ENCODE results near the gene EPS15.

GRCh38 chr1:51324251-51325010, 194.6 kb downstream of the EPS15 start:
- no peak for TF ChIP-seq CTCF (IDR thresholded peaks at IDR 0.05)
- TF ChIP-seq SP1 (CRISPR knock-in tag; conservative IDR thresholded peaks at IDR 0.05) = no peak
- no peak for TF ChIP-seq ATF2 (CRISPR knock-in tag; IDR thresholded peaks at IDR 0.05; ENCODE audit: borderline replicate concordance, low read depth)
- TF ChIP-seq ZNF317 (CRISPR knock-in tag; IDR thresholded peaks at IDR 0.05; ENCODE audit: borderline replicate concordance, low read depth) = no peak
- no peak for TF ChIP-seq JUN (CRISPR knock-in tag; IDR thresholded peaks at IDR 0.05)
- no peak for TF ChIP-seq ZNF281 (CRISPR knock-in tag; IDR thresholded peaks at IDR 0.05)
- no peak for TF ChIP-seq TP53 (CRISPR knock-in tag; IDR thresholded peaks at IDR 0.05)
- no peak for TF ChIP-seq ZBTB21 (CRISPR knock-in tag; IDR thresholded peaks at IDR 0.05; ENCODE audit: borderline replicate concordance)
- TF ChIP-seq HMGXB4 (CRISPR knock-in tag; IDR thresholded peaks at IDR 0.05) = no peak
- no peak for TF ChIP-seq NR1H2 (CRISPR knock-in tag; IDR thresholded peaks at IDR 0.05)
- TF ChIP-seq NR3C1 (CRISPR knock-in tag; conservative IDR thresholded peaks at IDR 0.05; ENCODE audit: low read depth) = no peak
